ENCODE measurements around the gene ZC3H18. TPM values are rescaled to one million over a fixed set of nuclear protein-coding genes. Genes with fewer than 3 reads are reported as not detected.

The ZC3H18 gene
- total RNA-seq, 1 donor from 2014 or later = 21.3 TPM

DNA sequence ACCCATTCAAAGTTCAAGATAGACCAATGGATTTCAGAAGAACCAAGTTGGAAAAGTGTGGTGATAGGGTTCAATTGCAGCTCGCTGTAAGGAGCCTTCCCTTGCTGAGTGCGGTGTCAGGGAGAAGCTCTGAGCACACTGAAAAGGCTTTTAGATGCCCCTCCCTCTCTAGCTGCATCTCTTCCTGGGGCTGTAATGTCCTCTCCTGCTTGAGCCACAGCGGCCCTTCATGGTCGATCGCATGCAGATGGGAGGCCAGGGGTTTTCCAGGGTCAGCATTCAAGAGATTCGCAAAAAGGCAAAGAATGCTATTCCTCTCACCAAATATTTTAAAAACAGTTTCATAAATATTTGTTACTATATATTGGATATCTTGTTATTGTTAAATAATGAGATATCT lies 23.7 kb downstream of the ZC3H18 start:
- Histone ChIP-seq H3K4me3 (no peak overlapping the region), H3K9me3 (replicated peaks) (no peaks in the 10 kb centered on the region), H3K36me3 (peaks cover 33% of the 10 kb centered on the region), H3K4me1 (peaks cover 52% of the 10 kb centered on the region), H3K27me3 (ENCODE audit: low read depth) (no peaks in the 10 kb centered on the region), H3K27ac (replicated peaks) (peak overlapping the region; percentile 72)
- TF ChIP-seq, protein P1, sequence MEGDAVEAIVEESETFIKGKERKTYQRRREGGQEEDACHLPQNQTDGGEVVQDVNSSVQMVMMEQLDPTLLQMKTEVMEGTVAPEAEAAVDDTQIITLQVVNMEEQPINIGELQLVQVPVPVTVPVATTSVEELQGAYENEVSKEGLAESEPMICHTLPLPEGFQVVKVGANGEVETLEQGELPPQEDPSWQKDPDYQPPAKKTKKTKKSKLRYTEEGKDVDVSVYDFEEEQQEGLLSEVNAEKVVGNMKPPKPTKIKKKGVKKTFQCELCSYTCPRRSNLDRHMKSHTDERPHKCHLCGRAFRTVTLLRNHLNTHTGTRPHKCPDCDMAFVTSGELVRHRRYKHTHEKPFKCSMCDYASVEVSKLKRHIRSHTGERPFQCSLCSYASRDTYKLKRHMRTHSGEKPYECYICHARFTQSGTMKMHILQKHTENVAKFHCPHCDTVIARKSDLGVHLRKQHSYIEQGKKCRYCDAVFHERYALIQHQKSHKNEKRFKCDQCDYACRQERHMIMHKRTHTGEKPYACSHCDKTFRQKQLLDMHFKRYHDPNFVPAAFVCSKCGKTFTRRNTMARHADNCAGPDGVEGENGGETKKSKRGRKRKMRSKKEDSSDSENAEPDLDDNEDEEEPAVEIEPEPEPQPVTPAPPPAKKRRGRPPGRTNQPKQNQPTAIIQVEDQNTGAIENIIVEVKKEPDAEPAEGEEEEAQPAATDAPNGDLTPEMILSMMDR (IDR thresholded peaks at IDR 0.05; ENCODE audit: borderline replicate concordance) = no peak
- intact Hi-C loops (cut with micrococcal nuclease) = no loop called here
- no peak for DNase-seq

DNA sequence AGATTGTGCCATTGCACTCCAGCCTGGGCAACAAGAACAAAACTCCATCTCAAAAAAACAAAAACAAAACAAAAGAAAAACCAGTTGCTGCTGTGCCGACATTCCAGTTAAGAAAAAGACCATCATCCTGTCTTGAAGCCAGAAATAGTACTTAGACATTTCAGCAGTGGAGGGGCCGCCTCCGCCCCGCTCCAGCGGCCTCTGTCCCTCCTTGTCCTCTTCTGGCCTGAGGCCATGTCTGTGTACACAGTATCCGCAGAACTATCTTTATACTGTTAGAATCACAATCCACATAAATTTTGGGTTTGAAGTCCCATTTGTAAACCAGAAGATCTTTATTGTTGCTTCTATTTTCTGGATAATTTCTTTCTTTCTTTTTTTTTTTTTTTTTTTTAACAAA lies 24.9 kb downstream of the ZC3H18 start:
- intact Hi-C loops (cut with micrococcal nuclease) = no loop called here
- Histone ChIP-seq H3K27ac (replicated peaks) (peak overlapping the region; percentile 72), H3K36me3 (peaks cover 33% of the 10 kb centered on the region)

DNA sequence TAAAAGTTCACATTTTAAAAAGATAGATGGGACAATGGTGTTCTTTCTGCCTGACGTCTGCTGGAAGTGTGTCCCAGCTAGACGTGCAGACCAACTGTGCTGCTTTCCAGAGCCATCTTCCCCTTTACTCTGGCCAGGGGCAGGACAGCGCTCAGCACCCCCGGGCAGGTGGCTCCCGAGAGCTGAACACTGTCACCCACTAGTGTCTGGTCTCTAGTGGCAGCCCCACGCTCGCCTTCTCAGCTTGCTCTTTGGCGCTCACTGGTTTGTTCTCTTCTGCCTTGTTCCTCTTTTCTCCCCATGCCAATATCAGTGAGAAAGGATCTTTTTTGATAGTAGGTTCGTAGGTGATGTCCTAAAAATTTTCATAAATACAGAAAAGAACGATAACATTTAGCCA lies 25.7 kb downstream of the ZC3H18 start:
- Histone ChIP-seq H3K9me3 (replicated peaks) (no peaks in the 10 kb centered on the region), H3K4me1 (peaks cover 72% of the 10 kb centered on the region), H3K27ac (replicated peaks) (no peak overlapping the region), H3K4me3 (no peak overlapping the region), H3K27me3 (ENCODE audit: low read depth) (no peaks in the 10 kb centered on the region), H3K36me3 (peaks cover 38% of the 10 kb centered on the region)
- intact Hi-C loops (cut with micrococcal nuclease) = no loop called here
- TF ChIP-seq, protein P1 (IDR thresholded peaks at IDR 0.05; ENCODE audit: borderline replicate concordance) = no peak
- DNase-seq = no peak

More for the DNA sequence above, 24.9 kb downstream of the ZC3H18 start:
- H3K9me3 ChIP-seq (replicated peaks) = no peaks in the 10 kb centered on the region
- TF ChIP-seq, protein P1 (IDR thresholded peaks at IDR 0.05; ENCODE audit: borderline replicate concordance) = no peak
- peak; percentile 39 for DNase-seq
- H3K27me3 ChIP-seq (ENCODE audit: low read depth) = no peaks in the 10 kb centered on the region
- H3K4me1 ChIP-seq = peaks cover 64% of the 10 kb centered on the region
- no peak overlapping the region for H3K4me3 ChIP-seq

DNA sequence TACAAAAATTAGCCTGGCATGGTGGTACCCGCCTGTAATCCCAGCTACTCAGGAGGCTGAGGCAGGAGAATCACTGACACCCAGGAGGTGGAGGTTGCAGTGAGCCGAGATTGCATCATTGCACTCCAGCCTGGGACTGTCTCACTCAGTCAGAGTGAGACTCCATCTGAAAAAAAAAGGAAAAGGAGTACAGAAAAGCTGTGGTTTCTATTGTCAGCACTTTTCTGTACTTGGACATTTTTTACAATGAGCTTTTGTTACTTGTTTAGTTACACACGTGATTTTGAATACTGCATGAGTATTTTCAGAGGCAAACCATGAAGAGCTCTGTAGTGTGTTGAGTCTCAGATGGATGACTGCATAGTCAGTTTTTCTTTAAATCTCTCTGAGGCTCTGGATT lies 26.3 kb downstream of the ZC3H18 start:
- Histone ChIP-seq H3K4me3 (no peak overlapping the region), H3K27ac (replicated peaks) (peak overlapping the region; percentile 20), H3K4me1 (peaks cover 76% of the 10 kb centered on the region), H3K9me3 (replicated peaks) (no peaks in the 10 kb centered on the region), H3K36me3 (peaks cover 43% of the 10 kb centered on the region), H3K27me3 (ENCODE audit: low read depth) (no peaks in the 10 kb centered on the region)
- intact Hi-C loops (cut with micrococcal nuclease) = no loop called here
- TF ChIP-seq, protein P1 (IDR thresholded peaks at IDR 0.05; ENCODE audit: borderline replicate concordance) = no peak
- DNase-seq = no peak

DNA sequence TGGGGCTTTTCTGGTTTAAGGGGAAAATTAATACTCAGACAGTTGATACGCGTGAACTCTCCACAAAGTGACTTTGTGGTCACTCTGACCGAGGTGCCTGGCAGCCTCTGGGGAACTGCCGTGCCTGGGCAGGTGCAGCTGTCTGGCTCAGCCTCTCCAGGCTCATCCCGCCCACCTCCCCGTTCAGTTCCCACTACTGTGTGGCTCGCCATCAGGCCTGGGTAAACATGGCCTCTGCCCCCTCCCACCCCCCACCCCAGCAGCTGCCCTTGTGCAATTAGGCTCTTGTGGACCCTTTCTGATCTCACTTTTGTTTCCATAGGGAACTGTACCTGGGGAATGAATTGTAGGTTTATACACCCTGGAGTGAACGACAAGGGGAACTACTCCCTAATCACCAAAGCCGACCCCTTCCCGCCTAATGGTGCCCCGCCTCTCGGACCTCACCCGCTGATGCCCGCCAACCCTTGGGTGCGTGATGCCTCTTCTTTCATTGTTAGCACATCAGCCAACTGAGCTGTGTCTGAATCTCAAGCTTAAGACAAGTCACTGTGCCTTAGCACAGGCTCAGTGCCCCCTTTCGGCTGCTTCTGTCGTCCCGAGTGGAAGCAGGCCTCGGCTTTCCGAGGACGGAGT lies 27.8 kb downstream of the ZC3H18 start:
- Histone ChIP-seq H3K27me3 (ENCODE audit: low read depth) (no peaks in the 10 kb centered on the region), H3K4me1 (peaks cover 84% of the 10 kb centered on the region), H3K4me3 (no peak overlapping the region), H3K9me3 (replicated peaks) (no peaks in the 10 kb centered on the region), H3K27ac (replicated peaks) (peak overlapping the region; percentile 92), H3K36me3 (peaks cover 56% of the 10 kb centered on the region)
- no peak for DNase-seq
- intact Hi-C loops (cut with micrococcal nuclease) = no loop called here
- TF ChIP-seq, protein P1 (IDR thresholded peaks at IDR 0.05; ENCODE audit: borderline replicate concordance) = no peak

Data from left ventricle myocardium inferior (tissue), 1 donor.